Occipital lobe (tissue), 2 donors: ENCODE data around the gene NDUFA3. TPM values are rescaled to one million over a fixed set of nuclear protein-coding genes. Genes with fewer than 3 reads are reported as not detected.
"Not testable (repeated sequence)": the region's sequence is repeated elsewhere in the genome, so short reads cannot be mapped to it uniquely, and the experiment has no call there.

Source experiments
- DNase-seq: peaks from one replicate; lab custom pipeline; 2025; lab: John Stamatoyannopoulos, UW
- total RNA-seq: library from RNA; depleted of rRNA; stranded (reverse); fragments of >200 nt; gene quantifications from one replicate; pipeline ENCODE4 v1.2.3, GENCODE V29; 2014

NDUFA3 gene
- total RNA-seq = 10.8 TPM

- peak; percentile 95 for DNase-seq
These were observed at the start of gene NDUFA3 for GRCh38 chr19:54102421-54103169. Gene NDUFA3 (plus strand): TSS chr19:54102855. CDS start chr19:54102879, 24 bp downstream.

- no peak for DNase-seq
These were observed 40.0 kb upstream of the NDUFA3 start for GRCh38 chr19:54062643-54063042.

GRCh38 chr19:54063350-54064116, 39.1 kb upstream of the NDUFA3 start, which contains the start of gene VSTM1:
Gene VSTM1 (minus strand): TSS chr19:54063897. CDS start chr19:54063777, 120 bp downstream.
- DNase-seq = no peak

GRCh38 chr19:54069470-54069869, 33.2 kb upstream of the NDUFA3 start:
- no peak for DNase-seq

GRCh38 chr19:54073829-54074228, 28.8 kb upstream of the NDUFA3 start:
- DNase-seq = no peak

- DNase-seq = no peak
These were observed 27.8 kb upstream of the NDUFA3 start for GRCh38 chr19:54074851-54075250.

- DNase-seq = no peak
These were observed 25.3 kb upstream of the NDUFA3 start for GRCh38 chr19:54077334-54077733.

- DNase-seq = no peak
These were observed 21.6 kb upstream of the NDUFA3 start, which contains the start of gene TARM1 for GRCh38 chr19:54081032-54081431. Gene TARM1 (minus strand): TSS chr19:54081365. CDS start chr19:54081340, 25 bp downstream.

- DNase-seq = no peak
These were observed 18.2 kb upstream of the NDUFA3 start for GRCh38 chr19:54084410-54084809.

- DNase-seq = no peak
These were observed 8.1 kb upstream of the NDUFA3 start for GRCh38 chr19:54094426-54095000.

GRCh38 chr19:54095136-54095858, 7.4 kb upstream of the NDUFA3 start:
- no peak for DNase-seq

GRCh38 chr19:54095859-54096616, 6.6 kb upstream of the NDUFA3 start:
- peak; percentile 18 for DNase-seq

GRCh38 chr19:54096617-54097106, 6.0 kb upstream of the NDUFA3 start:
- DNase-seq = no peak

- no peak for DNase-seq
These were observed 3.3 kb upstream of the NDUFA3 start for GRCh38 chr19:54099190-54099902.

- DNase-seq = not testable (repeated sequence)
These were observed 2.8 kb upstream of the NDUFA3 start for GRCh38 chr19:54099903-54100255.

- DNase-seq = no peak
These were observed 2.1 kb upstream of the NDUFA3 start, which contains the start of gene OSCAR for GRCh38 chr19:54100561-54100960. Gene OSCAR (minus strand): TSS chr19:54100803. CDS start chr19:54100792, 11 bp downstream.

GRCh38 chr19:54104998-54105715, 2.5 kb downstream of the NDUFA3 start:
- DNase-seq = no peak

GRCh38 chr19:54105796-54106195, 3.1 kb downstream of the NDUFA3 start:
- no peak for DNase-seq

- no peak for DNase-seq
These were observed 4.1 kb downstream of the NDUFA3 start for GRCh38 chr19:54106716-54107115.
